COR-L47 (cell line): ENCODE measurements around the gene TSC1.

ENCODE experiments used
- DNase-seq: peaks from one replicate; lab custom pipeline; 2025; lab: John Stamatoyannopoulos, UW

The TSC1 gene

GRCh38 chr9:132887181-132888120 lies 57.0 kb downstream of the TSC1 start:
- DNase-seq: no peak

- no peak for DNase-seq
Measured at GRCh38 chr9:132886334-132886725, 58.1 kb downstream of the TSC1 start.

- DNase-seq: no peak
Measured at GRCh38 chr9:132885720-132886333, 58.6 kb downstream of the TSC1 start.

- DNase-seq: no peak
Measured at GRCh38 chr9:132883349-132884294, 60.8 kb downstream of the TSC1 start.

- DNase-seq: no peak
Measured at GRCh38 chr9:132882616-132883015, 61.8 kb downstream of the TSC1 start.

GRCh38 chr9:132881826-132882225 lies 62.6 kb downstream of the TSC1 start:
- no peak for DNase-seq

GRCh38 chr9:132880324-132880661 lies 64.1 kb downstream of the TSC1 start:
- no peak for DNase-seq

GRCh38 chr9:132879457-132880323 lies 64.7 kb downstream of the TSC1 start:
- no peak for DNase-seq

- DNase-seq: peak; percentile 6
Measured at GRCh38 chr9:132878695-132879456, 65.5 kb downstream of the TSC1 start, which contains the start of gene SPACA9. SPACA9 (plus strand) TSS chr9:132878898; CDS start chr9:132883948, 5,050 bp downstream.

- DNase-seq: peak; percentile 48
Measured at GRCh38 chr9:132877824-132878694, 66.4 kb downstream of the TSC1 start, which contains the start of gene AK8. AK8 (minus strand) TSS chr9:132878284; CDS start chr9:132878255, 29 bp downstream.

GRCh38 chr9:132877458-132877823 lies 67.0 kb downstream of the TSC1 start:
- no peak for DNase-seq

- DNase-seq: no peak
Measured at GRCh38 chr9:132876849-132877248, 67.6 kb downstream of the TSC1 start.

- no peak for DNase-seq
Measured at GRCh38 chr9:132875159-132875558, 69.3 kb downstream of the TSC1 start.

GRCh38 chr9:132873403-132873802 lies 71.0 kb downstream of the TSC1 start:
- no peak for DNase-seq

- no peak for DNase-seq
Measured at GRCh38 chr9:132869266-132869665, 75.2 kb downstream of the TSC1 start.

GRCh38 chr9:132866898-132867297 lies 77.5 kb downstream of the TSC1 start:
- DNase-seq: no peak

- DNase-seq: no peak
Measured at GRCh38 chr9:132864691-132865090, 79.7 kb downstream of the TSC1 start.

GRCh38 chr9:132864277-132864676 lies 80.1 kb downstream of the TSC1 start:
- no peak for DNase-seq

- DNase-seq: no peak
Measured at GRCh38 chr9:132863096-132863495, 81.3 kb downstream of the TSC1 start.
